HL-60 (cell line): ENCODE results near the gene RPL13A.

Source experiments
- CTCF ChIP-seq: IDR thresholded peaks from one replicate; pipeline ENCODE4 v1.5.1; 2011; ENCODE audit warnings: low read length, control low read depth, inconsistent platforms; ENCODE audit not compliant: insufficient read depth
- GABPA ChIP-seq: IDR thresholded peaks from 2 replicates; pipeline ENCODE4 v1.6.1; 2012; ENCODE audit warnings: low read depth
- POLR2AphosphoS5 ChIP-seq: IDR thresholded peaks from 2 replicates; pipeline ENCODE4 v1.6.1; 2012; ENCODE audit warnings: low read depth
- REST ChIP-seq: IDR thresholded peaks from 2 replicates; pipeline ENCODE4 v1.6.1; 2012; ENCODE audit warnings: low read depth; ENCODE audit not compliant: insufficient replicate concordance
- SPI1 ChIP-seq: IDR thresholded peaks from 2 replicates; pipeline ENCODE4 v1.6.1; 2012; ENCODE audit warnings: low read depth, mild to moderate bottlenecking, borderline replicate concordance

- TF ChIP-seq CTCF (no peak), POLR2AphosphoS5 (no peak), GABPA (no peak), REST (no peak), SPI1 (no peak)
These were observed 20.5 kb downstream of the RPL13A start for GRCh38 chr19:49507803-49508494.
